Esophagus muscularis mucosa (tissue), 4 donors: Measurements from ENCODE around the gene PRDM9. TPM values are rescaled to one million over a fixed set of nuclear protein-coding genes. Genes with fewer than 3 reads are reported as not detected.
"Not testable (repeated sequence)": the region's sequence is repeated elsewhere in the genome, so short reads cannot be mapped to it uniquely, and the experiment has no call there.

Experiments used
- DNase-seq: peaks from one replicate; pipeline ENCODE4 v3.0.0-alpha.2; 2017; ENCODE audit errors: extremely low spot score
- H3K27ac ChIP-seq, 4 donors: fragments of 200-600 bp; sonication (generic); replicated peaks in 1 of 4; 1 replicate in 3 of 4; 2 replicates in 1 of 4; pipeline ENCODE4 v1.5.1; 2016 to 2019; ENCODE audit warnings: mild to moderate bottlenecking in 1 of 4
- H3K27me3 ChIP-seq, 4 donors: fragments of 200-600 bp; sonication (generic); one replicate each; pipeline versions ENCODE4 v1.5.1 to v1.6.0; 2016 to 2019
- H3K36me3 ChIP-seq, 4 donors: fragments of 200-600 bp; sonication (generic); one replicate each; pipeline ENCODE4 v1.5.1; 2016 to 2019
- H3K4me1 ChIP-seq, 4 donors: fragments of 200-600 bp; sonication (generic); one replicate each; pipeline ENCODE4 v1.5.1; 2016 to 2019
- H3K4me3 ChIP-seq, 4 donors: fragments of 200-600 bp; sonication (generic); 1 replicate in 2 of 4; 2 replicates in 2 of 4; pipeline ENCODE4 v1.5.1; 2016 to 2019; ENCODE audit warnings: mild to moderate bottlenecking in 4 of 4, moderate library complexity in 1 of 4
- H3K9me3 ChIP-seq, 4 donors: fragments of 200-600 bp; sonication (generic); 1 replicate in 3 of 4; 2 replicates in 1 of 4; pipeline ENCODE4 v1.5.1; 2016 to 2019
- CTCF ChIP-seq, 3 experiments: fragments of 200-600 bp in 2 of 3; fragments of 450-650 bp in 1 of 3; sonication (generic) in 2 of 3; IDR thresholded peaks; one replicate each; pipeline ENCODE4 v1.5.1; 2017 to 2019; ENCODE audit warnings: antibody characterized with exemption in 3 of 3, mild to moderate bottlenecking in 2 of 3, moderate library complexity in 1 of 3
- EP300 ChIP-seq: sonication (generic); formaldehyde crosslinking; IDR thresholded peaks from one replicate; pipeline ENCODE4 v1.6.1; 2017; ENCODE audit warnings: antibody characterized with exemption
- POLR2A ChIP-seq: fragments of 450-650 bp; IDR thresholded peaks from one replicate; pipeline ENCODE4 v1.6.1; 2017; ENCODE audit warnings: antibody characterized with exemption, moderate library complexity, mild to moderate bottlenecking, low read depth
- POLR2AphosphoS5 ChIP-seq, 2 donors: sonication (generic); formaldehyde crosslinking; IDR thresholded peaks; one replicate each; pipeline ENCODE4 v1.6.1; 2017; ENCODE audit warnings: antibody characterized with exemption in 2 of 2
- WGBS: methylation state at CpG from one replicate; pipeline ENCODE4 v1.1.5; 2018; 5-methylcytosine and 5-hydroxymethylcytosine counted together
- intact Hi-C: fragments of 100-400 bp; cut with DNase I; formaldehyde crosslinking; loops from one replicate; pipeline ENCODE4 v1.15.1; 2023
- total RNA-seq, 4 donors: library from RNA; depleted of rRNA; stranded (reverse); fragments of >200 nt; gene quantifications; one replicate each; pipeline versions ENCODE4 v1.1.0 to v1.2.1, GENCODE V29; 2016

The PRDM9 gene
- total RNA-seq, 4 donors from 2014 or later, result not detected

- no peak overlapping the region for H3K27ac ChIP-seq
- no peaks in the 10 kb centered on the region for H3K27me3 ChIP-seq
- no peaks in the 10 kb centered on the region for H3K36me3 ChIP-seq
- WGBS, result 79% methylated on average over 1 of the region's 1 CpG
- intact Hi-C loops, result no loop called here
- no peaks in the 10 kb centered on the region for H3K4me1 ChIP-seq
- no peaks in the 10 kb centered on the region for H3K9me3 ChIP-seq
- no peak for DNase-seq
- no peak overlapping the region for H3K4me3 ChIP-seq
- no peak for TF ChIP-seq POLR2AphosphoS5 (IDR thresholded peaks at IDR 0.05)
- TF ChIP-seq EP300, result no peak
- TF ChIP-seq CTCF (IDR thresholded peaks at IDR 0.05), result no peak
- TF ChIP-seq POLR2A, result no peak
Measured at GRCh38 chr5:23523031-23523430, 15.6 kb downstream of the PRDM9 start.

GRCh38 chr5:23523998-23524397, 16.6 kb downstream of the PRDM9 start:
- intact Hi-C loops, result no loop called here
- WGBS, result 79% methylated on average over 2 of the region's 2 CpGs
- Histone ChIP-seq H3K27ac (no peak overlapping the region), H3K27me3 (no peaks in the 10 kb centered on the region), H3K9me3 (no peaks in the 10 kb centered on the region), H3K4me3 (no peak overlapping the region), H3K36me3 (no peaks in the 10 kb centered on the region), H3K4me1 (no peaks in the 10 kb centered on the region)
- no peak for TF ChIP-seq CTCF (IDR thresholded peaks at IDR 0.05)
- TF ChIP-seq EP300, result no peak
- TF ChIP-seq POLR2AphosphoS5 (IDR thresholded peaks at IDR 0.05), result no peak
- no peak for TF ChIP-seq POLR2A
- peak; percentile 70 for DNase-seq

- DNase-seq, result no peak
- H3K4me1 ChIP-seq, result no peaks in the 10 kb centered on the region
- TF ChIP-seq POLR2A (no peak), POLR2AphosphoS5 (IDR thresholded peaks at IDR 0.05) (no peak), EP300 (no peak), CTCF (IDR thresholded peaks at IDR 0.05) (no peak)
- H3K27ac ChIP-seq, result no peak overlapping the region
- H3K9me3 ChIP-seq, result no peaks in the 10 kb centered on the region
- no peaks in the 10 kb centered on the region for H3K27me3 ChIP-seq
- H3K4me3 ChIP-seq, result no peak overlapping the region
- intact Hi-C loops, result no loop called here
- H3K36me3 ChIP-seq, result no peaks in the 10 kb centered on the region
Measured at GRCh38 chr5:23525751-23526150, 18.3 kb downstream of the PRDM9 start.

- H3K27ac ChIP-seq, H3K4me1 ChIP-seq, DNase-seq, H3K36me3 ChIP-seq, H3K27me3 ChIP-seq, intact Hi-C loops, H3K4me3 ChIP-seq, H3K9me3 ChIP-seq: not testable (repeated sequence)
- 89% methylated on average over 3 of the region's 5 CpGs for WGBS
Measured at GRCh38 chr5:23526616-23527015, 19.2 kb downstream of the PRDM9 start.

- H3K4me3 ChIP-seq, H3K36me3 ChIP-seq, H3K9me3 ChIP-seq, H3K27ac ChIP-seq, H3K4me1 ChIP-seq, H3K27me3 ChIP-seq, DNase-seq, intact Hi-C loops: not testable (repeated sequence)
- WGBS, result 88% methylated on average over 15 of the region's 15 CpGs
Measured at GRCh38 chr5:23527216-23527920, 20.0 kb downstream of the PRDM9 start.

GRCh38 chr5:23528677-23529076, 21.3 kb downstream of the PRDM9 start:
- Histone ChIP-seq H3K36me3 (no peaks in the 10 kb centered on the region), H3K27ac (no peak overlapping the region), H3K27me3 (no peaks in the 10 kb centered on the region), H3K4me1 (no peaks in the 10 kb centered on the region), H3K4me3 (no peak overlapping the region), H3K9me3 (no peaks in the 10 kb centered on the region)
- no peak for DNase-seq
- intact Hi-C loops, result no loop called here
- 80% methylated on average over 4 of the region's 4 CpGs for WGBS
- TF ChIP-seq CTCF (IDR thresholded peaks at IDR 0.05) (no peak), POLR2AphosphoS5 (IDR thresholded peaks at IDR 0.05) (no peak), POLR2A (no peak), EP300 (no peak)
